Cardiac muscle cell (in vitro differentiated cells and primary cell): Measurements from ENCODE around the gene ATP8A2. TPM values are rescaled to one million over a fixed set of nuclear protein-coding genes. Genes with fewer than 3 reads are reported as not detected.

ENCODE experiments used
- DNase-seq, 2 donors: peaks; one replicate each; pipeline versions ENCODE4 v3.0.0 to v3.0.0-alpha.2; 2010 to 2017; ENCODE audit warnings: low read depth in 1 of 2, low spot score in 1 of 2
- H3K27ac ChIP-seq: fragments of 200-600 bp; sonication (generic); 2 replicates; pipeline ENCODE4 v1.5.1; 2016
- H3K27me3 ChIP-seq: fragments of 200-600 bp; sonication (generic); 2 replicates; pipeline ENCODE4 v1.6.0; 2016; ENCODE audit warnings: control low read depth
- H3K36me3 ChIP-seq: fragments of 200-600 bp; sonication (generic); 2 replicates; pipeline ENCODE4 v1.5.1; 2016; ENCODE audit warnings: control low read depth
- H3K4me1 ChIP-seq: fragments of 200-600 bp; sonication (generic); 2 replicates; pipeline ENCODE4 v1.8.1; 2017; ENCODE audit warnings: low read depth, mild to moderate bottlenecking, mixed run types
- H3K4me3 ChIP-seq: fragments of 200-600 bp; sonication (generic); 2 replicates; pipeline ENCODE4 v1.5.1; 2016; ENCODE audit warnings: mild to moderate bottlenecking
- H3K9me3 ChIP-seq: fragments of 200-600 bp; sonication (generic); 2 replicates; pipeline ENCODE4 v1.5.1; 2017; ENCODE audit warnings: low read depth, mild to moderate bottlenecking, control low read depth
- polyA plus RNA-seq: library from polyadenylated mRNA; unstranded; fragments of >200 nt; fragmentation: Nextera tagmentation; extraction: Ambion mirVana; gene quantifications from 2 replicates; pipeline ENCODE4 v1.2.1, GENCODE V29; 2016
- total RNA-seq: library from RNA; depleted of rRNA; stranded (reverse); fragments of >200 nt; gene quantifications from 2 replicates; pipeline ENCODE4 v1.2.3, GENCODE V29; 2016
- TF ChIP-seq, protein P1 (sequence below): IDR thresholded peaks from 2 replicates; pipeline ENCODE4 v1.5.1; 2012; ENCODE audit warnings: low read depth, mild to moderate bottlenecking, low read length

ATP8A2 gene
- total and polyA plus RNA-seq, 2 experiments from 2014 or later, result 0.86 to 0.89 TPM

DNA sequence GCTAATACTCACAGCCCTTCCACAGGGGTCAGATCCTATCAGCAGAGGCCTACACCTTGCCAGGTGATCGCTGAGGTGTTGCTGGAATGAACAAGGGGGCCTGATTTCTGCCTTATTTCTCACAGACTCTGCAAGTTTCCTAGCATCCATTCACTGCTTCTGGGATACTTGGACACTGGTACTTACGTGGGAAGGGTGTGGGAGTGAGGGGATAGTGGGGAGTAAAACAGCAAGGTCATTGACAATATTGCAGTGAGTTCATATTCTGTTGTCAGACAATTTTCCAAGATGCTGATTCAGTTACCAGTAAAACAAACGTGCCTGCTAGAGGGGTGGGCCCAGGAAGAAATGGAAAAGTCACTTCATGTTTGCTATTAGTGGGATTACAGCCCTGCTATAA lies 403.5 kb downstream of the ATP8A2 start:
- TF ChIP-seq, protein P1, sequence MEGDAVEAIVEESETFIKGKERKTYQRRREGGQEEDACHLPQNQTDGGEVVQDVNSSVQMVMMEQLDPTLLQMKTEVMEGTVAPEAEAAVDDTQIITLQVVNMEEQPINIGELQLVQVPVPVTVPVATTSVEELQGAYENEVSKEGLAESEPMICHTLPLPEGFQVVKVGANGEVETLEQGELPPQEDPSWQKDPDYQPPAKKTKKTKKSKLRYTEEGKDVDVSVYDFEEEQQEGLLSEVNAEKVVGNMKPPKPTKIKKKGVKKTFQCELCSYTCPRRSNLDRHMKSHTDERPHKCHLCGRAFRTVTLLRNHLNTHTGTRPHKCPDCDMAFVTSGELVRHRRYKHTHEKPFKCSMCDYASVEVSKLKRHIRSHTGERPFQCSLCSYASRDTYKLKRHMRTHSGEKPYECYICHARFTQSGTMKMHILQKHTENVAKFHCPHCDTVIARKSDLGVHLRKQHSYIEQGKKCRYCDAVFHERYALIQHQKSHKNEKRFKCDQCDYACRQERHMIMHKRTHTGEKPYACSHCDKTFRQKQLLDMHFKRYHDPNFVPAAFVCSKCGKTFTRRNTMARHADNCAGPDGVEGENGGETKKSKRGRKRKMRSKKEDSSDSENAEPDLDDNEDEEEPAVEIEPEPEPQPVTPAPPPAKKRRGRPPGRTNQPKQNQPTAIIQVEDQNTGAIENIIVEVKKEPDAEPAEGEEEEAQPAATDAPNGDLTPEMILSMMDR, result no peak
- H3K4me3 ChIP-seq, result no peak overlapping the region

DNA sequence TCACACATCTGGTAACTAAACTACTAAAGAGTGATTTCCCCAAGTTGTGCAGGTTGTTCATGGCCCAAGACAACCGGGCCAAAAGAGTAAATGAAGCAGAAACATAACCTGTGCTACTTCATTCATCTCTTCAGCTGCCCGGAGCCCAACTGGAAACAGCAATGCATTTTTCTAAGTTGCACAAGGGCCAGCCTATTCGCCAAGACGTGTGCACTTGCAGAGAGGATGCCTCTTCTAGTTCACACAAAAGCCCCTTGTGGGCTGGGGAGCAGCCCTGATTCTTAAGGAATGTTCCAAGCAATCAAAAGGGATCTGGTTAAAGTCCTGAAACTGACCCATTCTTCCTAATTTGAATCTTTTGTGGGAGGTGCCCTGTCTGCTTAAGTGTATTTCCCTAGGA lies 404.2 kb downstream of the ATP8A2 start:
- no peaks in the 10 kb centered on the region for H3K27me3 ChIP-seq
- H3K36me3 ChIP-seq, result no peaks in the 10 kb centered on the region
- TF ChIP-seq, protein P1, result no peak
- no peak overlapping the region for H3K4me3 ChIP-seq
- DNase-seq, result no peak
- peak overlapping the region; percentile 72 for H3K27ac ChIP-seq
- H3K9me3 ChIP-seq, result no peaks in the 10 kb centered on the region
- peaks cover 46% of the 10 kb centered on the region for H3K4me1 ChIP-seq

More for the DNA sequence above, 403.5 kb downstream of the ATP8A2 start:
- Histone ChIP-seq H3K4me1 (peaks cover 46% of the 10 kb centered on the region), H3K27ac (no peak overlapping the region), H3K36me3 (no peaks in the 10 kb centered on the region), H3K27me3 (no peaks in the 10 kb centered on the region), H3K9me3 (no peaks in the 10 kb centered on the region)
- no peak for DNase-seq

DNA sequence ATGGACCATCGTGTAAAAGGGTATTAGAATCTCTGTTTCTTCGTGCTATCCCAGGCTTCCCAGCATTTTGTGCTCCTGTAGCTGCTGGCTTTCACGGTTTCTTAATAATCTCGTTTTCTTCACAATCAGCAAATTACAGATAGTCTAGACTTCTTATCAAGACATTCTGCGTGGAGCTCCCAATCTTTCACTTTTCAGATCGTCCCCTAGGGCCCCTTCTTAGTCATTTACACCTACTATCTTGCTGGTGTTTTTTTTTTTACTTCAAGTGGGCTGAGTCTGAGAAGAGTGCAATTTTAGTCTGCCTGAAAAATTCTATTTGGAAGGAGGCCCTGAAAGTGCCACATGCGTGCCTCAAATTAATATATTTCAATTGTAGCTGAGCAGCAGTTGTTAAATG lies 404.9 kb downstream of the ATP8A2 start:
- H3K4me1 ChIP-seq, result peaks cover 46% of the 10 kb centered on the region

DNA sequence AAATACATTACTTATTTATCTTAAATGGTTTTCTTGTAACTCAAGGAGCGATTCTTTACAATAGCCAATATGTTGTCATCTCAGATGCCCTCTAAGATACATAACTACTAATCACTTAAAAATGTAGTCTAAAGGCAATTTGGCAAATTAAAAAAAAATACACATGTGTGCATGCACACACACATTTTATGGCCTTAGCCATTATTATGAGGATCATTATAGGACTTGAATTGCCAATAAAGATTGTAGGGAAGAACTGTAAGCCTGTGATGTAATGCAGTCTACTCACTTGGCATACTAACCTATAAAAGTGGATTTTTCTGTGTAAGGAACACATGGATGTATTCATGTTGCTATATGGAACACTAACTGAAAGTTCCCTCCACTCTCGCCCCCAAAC lies 405.7 kb downstream of the ATP8A2 start:
- TF ChIP-seq, protein P1, result no peak

More for the DNA sequence above, 404.9 kb downstream of the ATP8A2 start:
- Histone ChIP-seq H3K36me3 (no peaks in the 10 kb centered on the region), H3K27me3 (no peaks in the 10 kb centered on the region), H3K4me3 (no peak overlapping the region), H3K27ac (peak overlapping the region; percentile 72), H3K9me3 (no peaks in the 10 kb centered on the region)
- DNase-seq, result no peak
- TF ChIP-seq, protein P1, result no peak

DNA sequence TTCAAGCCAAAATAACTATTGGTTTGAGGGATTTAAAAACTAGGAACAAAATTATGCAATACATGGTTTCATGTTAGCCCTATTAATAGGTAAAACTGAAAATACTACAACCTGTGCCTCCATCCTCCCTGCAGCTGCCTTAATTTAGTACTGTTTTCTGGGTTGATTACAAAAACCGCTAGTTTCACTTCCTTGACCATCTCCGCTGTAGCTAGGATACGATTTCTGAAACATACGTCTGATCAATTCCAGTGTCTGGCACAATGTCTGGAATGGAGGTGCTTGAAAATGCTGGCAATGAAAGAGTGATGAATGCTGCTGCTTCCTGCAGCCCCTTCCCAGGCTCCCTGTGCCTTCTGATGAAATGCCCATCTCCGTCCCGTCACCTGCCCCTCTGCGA lies 406.6 kb downstream of the ATP8A2 start:
- Histone ChIP-seq H3K27ac (peak overlapping the region; percentile 72), H3K9me3 (no peaks in the 10 kb centered on the region), H3K36me3 (no peaks in the 10 kb centered on the region), H3K4me3 (no peak overlapping the region), H3K4me1 (peaks cover 48% of the 10 kb centered on the region), H3K27me3 (no peaks in the 10 kb centered on the region)
- DNase-seq, result no peak
- TF ChIP-seq, protein P1, result no peak

More for the DNA sequence above, 405.7 kb downstream of the ATP8A2 start:
- H3K4me1 ChIP-seq, result peaks cover 46% of the 10 kb centered on the region
- no peaks in the 10 kb centered on the region for H3K36me3 ChIP-seq
- no peak overlapping the region for H3K4me3 ChIP-seq
- H3K27me3 ChIP-seq, result no peaks in the 10 kb centered on the region
- no peak for DNase-seq
- peak overlapping the region; percentile 72 for H3K27ac ChIP-seq
- H3K9me3 ChIP-seq, result no peaks in the 10 kb centered on the region
